ENCODE measurements around the gene UGGT1. TPM values are rescaled to one million over a fixed set of nuclear protein-coding genes. Genes with fewer than 3 reads are reported as not detected.
"Not testable (repeated sequence)": the region's sequence is repeated elsewhere in the genome, so short reads cannot be mapped to it uniquely, and the experiment has no call there.

The UGGT1 gene
- total RNA-seq, 1 donor from 2014 or later = 45.6 TPM

- DNase-seq (ENCODE audit: low read depth in 2 of 2) = peak in 1 of 2 donors; percentile 37
Observed at GRCh38 chr2:128174067-128174466, 83.1 kb downstream of the UGGT1 start.

GRCh38 chr2:128177315-128177714, 86.3 kb downstream of the UGGT1 start:
- DNase-seq (ENCODE audit: low read depth in 2 of 2) = no peak

GRCh38 chr2:128178149-128178649, 87.2 kb downstream of the UGGT1 start:
- no peak for DNase-seq (ENCODE audit: low read depth in 2 of 2)

- DNase-seq (ENCODE audit: low read depth in 2 of 2) = peak; percentile 82 to 86
Observed at GRCh38 chr2:128178650-128179460, 87.9 kb downstream of the UGGT1 start.

- DNase-seq (ENCODE audit: low read depth in 2 of 2) = no peak
Observed at GRCh38 chr2:128179461-128179755, 88.4 kb downstream of the UGGT1 start.

GRCh38 chr2:128180031-128180430, 89.0 kb downstream of the UGGT1 start:
- peak in 1 of 2 donors; percentile 75 for DNase-seq (ENCODE audit: low read depth in 2 of 2)

GRCh38 chr2:128185576-128185975, 94.6 kb downstream of the UGGT1 start:
- DNase-seq (ENCODE audit: low read depth in 2 of 2) = peak in 1 of 2 donors; percentile 18

- peak; percentile 41 to 70 for DNase-seq (ENCODE audit: low read depth in 2 of 2)
Observed at GRCh38 chr2:128187032-128187654, 96.1 kb downstream of the UGGT1 start.

- peak; percentile 28 to 51 for DNase-seq (ENCODE audit: low read depth in 2 of 2)
Observed at GRCh38 chr2:128195435-128195984, 104.5 kb downstream of the UGGT1 start.

GRCh38 chr2:128196026-128196425, 105.0 kb downstream of the UGGT1 start:
- DNase-seq (ENCODE audit: low read depth in 2 of 2) = peak in 1 of 2 donors; percentile 6

- peak; percentile 54 to 79 for DNase-seq (ENCODE audit: low read depth in 2 of 2)
Observed at GRCh38 chr2:128196471-128196931, 105.5 kb downstream of the UGGT1 start.

GRCh38 chr2:128197059-128197458, 106.1 kb downstream of the UGGT1 start:
- no peak for DNase-seq (ENCODE audit: low read depth in 2 of 2)

GRCh38 chr2:128198656-128199055, 107.7 kb downstream of the UGGT1 start:
- DNase-seq (ENCODE audit: low read depth in 2 of 2) = peak in 1 of 2 donors; percentile 8

- peak; percentile 10 to 78 for DNase-seq (ENCODE audit: low read depth in 2 of 2)
Observed at GRCh38 chr2:128199141-128199540, 108.1 kb downstream of the UGGT1 start.

- DNase-seq (ENCODE audit: low read depth in 2 of 2) = peak in 1 of 2 donors; percentile 21
Observed at GRCh38 chr2:128202791-128203190, 111.8 kb downstream of the UGGT1 start.

GRCh38 chr2:128206245-128206644, 115.2 kb downstream of the UGGT1 start:
- no peak for DNase-seq (ENCODE audit: low read depth in 2 of 2)

GRCh38 chr2:128208023-128208422, 117.0 kb downstream of the UGGT1 start:
- no peak for DNase-seq (ENCODE audit: low read depth in 2 of 2)

GRCh38 chr2:128208631-128209324, 117.8 kb downstream of the UGGT1 start:
- DNase-seq (ENCODE audit: low read depth in 2 of 2) = not testable (repeated sequence)

GRCh38 chr2:128214251-128214650, 123.3 kb downstream of the UGGT1 start:
- no peak for DNase-seq (ENCODE audit: low read depth in 2 of 2)

- DNase-seq (ENCODE audit: low read depth in 2 of 2) = peak in 1 of 2 donors; percentile 38
Observed at GRCh38 chr2:128214866-128215460, 124.0 kb downstream of the UGGT1 start.

GRCh38 chr2:128215897-128216642, 125.1 kb downstream of the UGGT1 start:
- DNase-seq (ENCODE audit: low read depth in 2 of 2) = no peak
